Stomach (tissue), 4 donors: ENCODE measurements around the gene GRHL3.

Source experiments
- EP300 ChIP-seq: sonication (generic); formaldehyde crosslinking; IDR thresholded peaks from one replicate; pipeline ENCODE4 v1.6.1; 2017; ENCODE audit warnings: antibody characterized with exemption
- POLR2A ChIP-seq, 4 donors: fragments of 450-650 bp; IDR thresholded peaks; one replicate each; pipeline ENCODE4 v1.6.1; 2016; ENCODE audit warnings: antibody characterized with exemption in 4 of 4, control low read depth in 2 of 4, mild to moderate bottlenecking in 1 of 4, moderate library complexity in 1 of 4
- POLR2AphosphoS5 ChIP-seq, 3 donors: sonication (generic); formaldehyde crosslinking; IDR thresholded peaks; one replicate each; pipeline ENCODE4 v1.6.1; 2016; ENCODE audit warnings: antibody characterized with exemption in 3 of 3
- TF ChIP-seq, protein P1 (sequence below), 7 experiments: fragments of 450-650 bp in 4 of 7; fragments of 200-600 bp in 3 of 7; sonication (generic) in 3 of 7; IDR thresholded peaks; one replicate each; pipeline ENCODE4 v1.5.1; 2016 to 2019; ENCODE audit warnings: antibody characterized with exemption in 7 of 7, control low read depth in 2 of 7, mild to moderate bottlenecking in 1 of 7

DNA sequence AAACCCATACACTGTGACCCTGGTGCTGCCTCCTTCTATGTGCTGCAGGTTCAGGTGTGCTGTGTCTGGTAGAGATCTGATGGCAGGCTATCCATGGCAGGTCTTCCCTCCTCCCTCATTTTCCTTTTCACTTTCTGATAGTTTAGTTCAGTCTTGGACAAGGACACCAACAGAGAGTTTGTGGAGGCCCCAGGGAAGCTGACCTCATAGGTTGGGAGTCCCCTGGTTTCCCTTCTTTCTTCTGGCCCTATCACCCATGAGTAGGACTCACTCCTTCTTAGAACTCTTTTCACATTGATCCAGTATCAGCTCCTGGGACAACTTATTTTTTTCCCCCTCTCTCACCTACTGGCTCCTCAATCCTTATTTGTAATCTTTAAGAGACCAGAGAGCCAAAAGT is 8.3 kb downstream of the GRHL3 start:
- TF ChIP-seq, protein P1, sequence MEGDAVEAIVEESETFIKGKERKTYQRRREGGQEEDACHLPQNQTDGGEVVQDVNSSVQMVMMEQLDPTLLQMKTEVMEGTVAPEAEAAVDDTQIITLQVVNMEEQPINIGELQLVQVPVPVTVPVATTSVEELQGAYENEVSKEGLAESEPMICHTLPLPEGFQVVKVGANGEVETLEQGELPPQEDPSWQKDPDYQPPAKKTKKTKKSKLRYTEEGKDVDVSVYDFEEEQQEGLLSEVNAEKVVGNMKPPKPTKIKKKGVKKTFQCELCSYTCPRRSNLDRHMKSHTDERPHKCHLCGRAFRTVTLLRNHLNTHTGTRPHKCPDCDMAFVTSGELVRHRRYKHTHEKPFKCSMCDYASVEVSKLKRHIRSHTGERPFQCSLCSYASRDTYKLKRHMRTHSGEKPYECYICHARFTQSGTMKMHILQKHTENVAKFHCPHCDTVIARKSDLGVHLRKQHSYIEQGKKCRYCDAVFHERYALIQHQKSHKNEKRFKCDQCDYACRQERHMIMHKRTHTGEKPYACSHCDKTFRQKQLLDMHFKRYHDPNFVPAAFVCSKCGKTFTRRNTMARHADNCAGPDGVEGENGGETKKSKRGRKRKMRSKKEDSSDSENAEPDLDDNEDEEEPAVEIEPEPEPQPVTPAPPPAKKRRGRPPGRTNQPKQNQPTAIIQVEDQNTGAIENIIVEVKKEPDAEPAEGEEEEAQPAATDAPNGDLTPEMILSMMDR (IDR thresholded peaks at IDR 0.05): no peak
- no peak for TF ChIP-seq POLR2AphosphoS5 (IDR thresholded peaks at IDR 0.05)
- no peak for TF ChIP-seq POLR2A (IDR thresholded peaks at IDR 0.05)
- no peak for TF ChIP-seq EP300
